HL-60 (cell line): ENCODE results near the gene OVOL1.

Source experiments
- DNase-seq, 2 experiments: peaks; one replicate each; pipeline ENCODE4 v3.0.0-alpha.2; 2010 to 2020; ENCODE audit warnings: low read depth in 1 of 2, low spot score in 1 of 2
- H3K27ac ChIP-seq: fragments of 250-450 bp; sonication (Bioruptor Pico); replicated peaks from 2 replicates; pipeline ENCODE4 v1.5.1; 2020; ENCODE audit warnings: mild to moderate bottlenecking, moderate library complexity
- H3K27me3 ChIP-seq: fragments of 250-450 bp; sonication (Bioruptor Pico); 2 replicates; pipeline ENCODE4 v1.5.1; 2021; ENCODE audit warnings: mild to moderate bottlenecking, moderate library complexity; ENCODE audit not compliant: insufficient read depth, poor library complexity, severe bottlenecking
- H3K4me3 ChIP-seq: replicated peaks from 2 replicates; pipeline ENCODE4 v1.5.1; 2011; ENCODE audit warnings: mild to moderate bottlenecking, control low read depth, low read length; ENCODE audit not compliant: insufficient read depth
- CTCF ChIP-seq: IDR thresholded peaks from one replicate; pipeline ENCODE4 v1.5.1; 2011; ENCODE audit warnings: low read length, control low read depth, inconsistent platforms; ENCODE audit not compliant: insufficient read depth
- GABPA ChIP-seq: IDR thresholded peaks from 2 replicates; pipeline ENCODE4 v1.6.1; 2012; ENCODE audit warnings: low read depth
- POLR2AphosphoS5 ChIP-seq: IDR thresholded peaks from 2 replicates; pipeline ENCODE4 v1.6.1; 2012; ENCODE audit warnings: low read depth
- REST ChIP-seq: IDR thresholded peaks from 2 replicates; pipeline ENCODE4 v1.6.1; 2012; ENCODE audit warnings: low read depth; ENCODE audit not compliant: insufficient replicate concordance
- SPI1 ChIP-seq: IDR thresholded peaks from 2 replicates; pipeline ENCODE4 v1.6.1; 2012; ENCODE audit warnings: low read depth, mild to moderate bottlenecking, borderline replicate concordance

The OVOL1 gene

GRCh38 chr11:65770951-65771567 is 15.8 kb upstream of the OVOL1 start:
- Histone ChIP-seq H3K27me3 (no peaks in the 10 kb centered on the region), H3K27ac (peak overlapping the region; percentile 69; the same call in 1 of the 2 replicates), H3K4me3 (no peak overlapping the region)
- TF ChIP-seq CTCF = no peak
- no peak for TF ChIP-seq REST
- no peak for DNase-seq

GRCh38 chr11:65771589-65772112 is 15.2 kb upstream of the OVOL1 start:
- no peak overlapping the region for H3K27ac ChIP-seq
- H3K27me3 ChIP-seq = no peaks in the 10 kb centered on the region
- no peak for DNase-seq
- H3K4me3 ChIP-seq = no peak overlapping the region
- TF ChIP-seq SPI1 (no peak), REST (no peak), CTCF (no peak), POLR2AphosphoS5 (no peak), GABPA (no peak)

GRCh38 chr11:65773784-65774411 is 13.0 kb upstream of the OVOL1 start:
- TF ChIP-seq REST (no peak), CTCF (no peak), POLR2AphosphoS5 (no peak; the same call in 1 of the 2 replicates), SPI1 (no peak), GABPA (no peak)
- H3K27me3 ChIP-seq = no peaks in the 10 kb centered on the region
- no peak for DNase-seq
- H3K27ac ChIP-seq = peak overlapping the region; percentile 97
- no peak overlapping the region for H3K4me3 ChIP-seq
